ENCODE measurements around the gene MYO1G. TPM values are rescaled to one million over a fixed set of nuclear protein-coding genes. Genes with fewer than 3 reads are reported as not detected.

Gene MYO1G
- total RNA-seq, 2 experiments from 2014 or later = 572 to 576 TPM

DNA sequence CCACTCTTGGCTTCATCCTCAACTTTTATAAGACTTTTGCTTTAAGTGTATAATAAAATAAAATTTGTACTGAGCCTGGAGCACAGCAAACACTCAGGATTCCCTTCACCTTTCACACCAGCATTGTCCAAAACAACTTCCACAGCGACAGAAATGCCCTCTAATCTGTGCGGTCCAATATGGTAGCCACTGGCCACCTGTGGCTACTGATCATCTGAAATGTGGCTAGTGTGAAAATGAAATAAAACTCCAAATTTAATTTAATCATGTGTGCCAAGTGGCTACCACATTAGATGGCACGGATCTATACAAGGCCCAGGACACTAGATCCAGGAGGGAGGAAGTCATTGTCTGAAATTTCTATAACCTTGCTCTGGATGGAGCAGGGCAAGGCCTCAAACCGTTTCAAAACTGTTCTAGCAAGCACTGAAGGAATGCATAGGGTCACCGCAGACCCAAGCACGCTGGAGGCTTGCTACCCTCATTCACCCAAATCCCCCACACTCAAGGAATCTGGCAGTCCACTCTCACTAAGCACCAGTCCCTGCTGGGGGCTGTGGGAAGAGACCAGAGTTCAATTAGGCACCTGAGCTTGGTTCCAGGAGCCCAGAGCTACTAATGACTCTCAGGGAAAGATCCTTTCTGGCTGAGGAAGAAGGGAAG is 6.3 kb upstream of the MYO1G start:
- ChIA-PET POLR2A (interaction anchor here (0.6 to 26.2 kb wide), 14 partner anchors 9 to 495 kb away, joined by 3 to 517 read pairs (median 5); partner anchors contain the start of genes CCM2, MYO1G, OGDH and PURB), CTCF (interaction anchor here (0.7 to 1.7 kb wide), 8 partner anchors 7 to 151 kb away, joined by 3 to 6 read pairs (median 4); no protein-coding TSS in a partner anchor)
- H3K4me1 Mint-ChIP-seq = peaks cover 83% of the 10 kb centered on the region
- no peaks in the 10 kb centered on the region for H3K27me3 Mint-ChIP-seq
- peaks cover 54% of the 10 kb centered on the region for H3K36me3 Mint-ChIP-seq (ENCODE audit: low read depth)
- no peaks in the 10 kb centered on the region for H3K9me3 Mint-ChIP-seq
- H3K4me3 Mint-ChIP-seq = peak overlapping the region; percentile 99
- DNase-seq = no peak
- peak overlapping the region; percentile 96 for H3K27ac Mint-ChIP-seq

DNA sequence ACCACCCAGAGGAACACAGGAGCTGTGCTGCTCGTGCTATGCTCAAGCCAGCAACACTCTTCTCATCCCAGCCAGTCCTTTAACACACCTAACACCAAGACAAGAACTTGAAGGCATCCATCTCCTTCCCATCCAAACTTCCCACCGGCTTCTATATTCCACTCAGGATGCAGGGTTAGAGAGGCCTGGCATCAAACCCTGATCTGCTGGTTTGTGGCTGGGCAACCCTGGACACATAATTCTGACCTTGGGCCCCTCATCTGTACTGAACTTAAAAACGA is 5.6 kb upstream of the MYO1G start:
- Mint-ChIP-seq H3K4me3 (peak overlapping the region; percentile 99), H3K27ac (peak overlapping the region; percentile 96), H3K4me1 (peaks cover 90% of the 10 kb centered on the region), H3K36me3 (ENCODE audit: low read depth) (peaks cover 54% of the 10 kb centered on the region), H3K9me3 (no peaks in the 10 kb centered on the region), H3K27me3 (no peaks in the 10 kb centered on the region)
- CTCF ChIA-PET = interaction anchor here (2.8 kb wide), 1 partner anchor 150 kb away, joined by 15 read pairs; no protein-coding TSS in a partner anchor
- DNase-seq = no peak
- POLR2A ChIA-PET = interaction anchor here (17.8 to 26.2 kb wide), 3 partner anchors 14 to 40 kb away, joined by 412 to 517 read pairs (median 493); partner anchors contain the start of genes CCM2 and MYO1G

DNA sequence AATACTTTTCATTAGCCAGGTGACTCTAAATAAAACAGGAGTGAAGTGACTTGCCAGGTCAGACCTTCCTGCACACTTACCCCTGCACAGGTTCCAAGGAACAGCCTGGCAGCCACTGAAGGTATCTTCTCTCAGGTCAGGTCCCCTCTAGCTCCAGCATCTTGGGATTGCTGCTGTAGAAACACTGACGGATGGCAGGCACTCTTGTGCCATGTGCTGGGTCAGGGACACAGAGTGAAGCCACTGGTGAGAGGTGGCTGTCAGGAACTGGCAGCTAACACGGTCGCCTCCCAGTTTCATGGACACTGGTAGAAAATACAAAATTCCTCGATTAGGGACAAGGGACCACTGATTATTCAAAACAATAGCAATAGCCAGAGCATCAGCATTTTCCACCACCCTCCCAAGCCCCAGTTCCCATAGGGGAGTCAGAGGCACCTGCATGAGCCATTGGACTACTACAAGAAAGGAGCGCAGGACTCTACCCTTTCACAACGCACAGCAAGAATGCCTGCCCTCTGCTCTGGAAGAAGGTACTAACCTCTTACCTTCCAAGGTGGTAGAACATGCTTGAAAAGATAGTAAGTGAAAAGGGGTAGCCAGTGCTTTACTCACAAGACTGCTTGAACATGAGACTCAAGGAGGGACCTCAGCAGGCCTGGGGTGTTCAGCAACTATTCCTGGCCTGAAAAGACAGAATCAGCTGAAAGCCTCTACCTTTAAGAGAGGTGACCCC is 5.1 kb upstream of the MYO1G start:
- no peaks in the 10 kb centered on the region for H3K9me3 Mint-ChIP-seq
- ChIA-PET CTCF (interaction anchor here (2.1 to 3.0 kb wide), 3 partner anchors 12 to 151 kb away, joined by 7 to 15 read pairs (median 15); partner anchors contain the start of gene CCM2), POLR2A (interaction anchor here (1.5 to 26.2 kb wide), 5 partner anchors 10 to 127 kb away, joined by 5 to 517 read pairs (median 412); partner anchors contain the start of genes CCM2, MYO1G and TBRG4)
- peak overlapping the region; percentile 99 for H3K4me3 Mint-ChIP-seq
- peaks cover 91% of the 10 kb centered on the region for H3K4me1 Mint-ChIP-seq
- H3K27ac Mint-ChIP-seq = peak overlapping the region; percentile 96
- DNase-seq = no peak
- no peaks in the 10 kb centered on the region for H3K27me3 Mint-ChIP-seq
- peaks cover 59% of the 10 kb centered on the region for H3K36me3 Mint-ChIP-seq (ENCODE audit: low read depth)

DNA sequence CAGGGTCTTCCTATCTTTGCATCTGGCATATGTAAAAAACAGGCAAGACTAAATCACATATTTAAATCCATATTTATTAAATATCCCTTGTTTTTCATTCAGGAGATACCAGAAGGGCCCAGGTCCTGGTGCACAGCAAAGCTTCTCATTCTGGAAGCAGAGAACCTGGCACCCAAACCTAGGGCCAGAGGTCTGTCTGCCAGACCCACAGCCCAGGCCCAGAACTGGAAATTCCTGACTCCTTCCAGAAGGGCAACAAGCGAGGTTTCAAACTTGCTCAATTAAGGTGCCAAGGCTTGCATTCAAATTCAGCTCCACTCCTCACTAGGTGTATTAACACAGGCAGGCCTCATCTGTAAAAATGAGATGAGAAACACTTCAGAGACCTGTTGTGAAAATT is 4.2 kb upstream of the MYO1G start:
- no peak for DNase-seq
- POLR2A ChIA-PET = interaction anchor here (0.9 to 26.2 kb wide), 6 partner anchors 11 to 132 kb away, joined by 3 to 517 read pairs (median 240); partner anchors contain the start of genes CCM2, MYO1G and TBRG4
- no peaks in the 10 kb centered on the region for H3K27me3 Mint-ChIP-seq
- H3K36me3 Mint-ChIP-seq (ENCODE audit: low read depth) = peaks cover 69% of the 10 kb centered on the region
- no peaks in the 10 kb centered on the region for H3K9me3 Mint-ChIP-seq
- H3K27ac Mint-ChIP-seq = peak overlapping the region; percentile 96
- peaks cover 83% of the 10 kb centered on the region for H3K4me1 Mint-ChIP-seq
- H3K4me3 Mint-ChIP-seq = peak overlapping the region; percentile 99
- CTCF ChIA-PET = interaction anchor here (2.1 to 3.0 kb wide), 4 partner anchors 10 to 152 kb away, joined by 7 to 15 read pairs (median 13); partner anchors contain the start of gene CCM2

DNA sequence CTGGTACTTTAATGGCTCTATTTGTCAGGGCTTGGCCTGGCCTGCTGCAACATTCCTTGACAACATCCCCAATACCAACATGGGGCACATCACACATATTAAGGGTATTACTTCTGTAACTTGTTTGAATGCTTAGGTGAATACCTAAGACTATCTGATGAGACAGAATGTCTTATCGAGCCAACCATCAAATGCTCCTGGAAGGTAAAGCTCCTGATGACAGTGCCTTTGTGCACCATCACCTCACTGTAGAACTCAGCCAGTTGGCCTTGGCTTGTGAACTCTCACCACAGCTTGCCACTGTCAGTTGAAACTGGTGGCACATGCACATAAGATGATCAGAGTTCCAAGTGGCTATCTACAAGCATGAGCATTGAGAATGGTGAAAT is 3.7 kb upstream of the MYO1G start:
- Mint-ChIP-seq H3K9me3 (no peaks in the 10 kb centered on the region), H3K4me3 (no peak overlapping the region), H3K36me3 (ENCODE audit: low read depth) (peaks cover 73% of the 10 kb centered on the region), H3K27me3 (no peaks in the 10 kb centered on the region), H3K4me1 (peaks cover 79% of the 10 kb centered on the region), H3K27ac (peak overlapping the region; percentile 96)
- no peak for DNase-seq
- POLR2A ChIA-PET = interaction anchor here (0.9 to 26.2 kb wide), 7 partner anchors 12 to 132 kb away, joined by 3 to 517 read pairs (median 68); partner anchors contain the start of genes CCM2, MYO1G and TBRG4
- CTCF ChIA-PET = interaction anchor here (2.1 to 3.0 kb wide), 4 partner anchors 10 to 152 kb away, joined by 7 to 15 read pairs (median 13); partner anchors contain the start of gene CCM2

DNA sequence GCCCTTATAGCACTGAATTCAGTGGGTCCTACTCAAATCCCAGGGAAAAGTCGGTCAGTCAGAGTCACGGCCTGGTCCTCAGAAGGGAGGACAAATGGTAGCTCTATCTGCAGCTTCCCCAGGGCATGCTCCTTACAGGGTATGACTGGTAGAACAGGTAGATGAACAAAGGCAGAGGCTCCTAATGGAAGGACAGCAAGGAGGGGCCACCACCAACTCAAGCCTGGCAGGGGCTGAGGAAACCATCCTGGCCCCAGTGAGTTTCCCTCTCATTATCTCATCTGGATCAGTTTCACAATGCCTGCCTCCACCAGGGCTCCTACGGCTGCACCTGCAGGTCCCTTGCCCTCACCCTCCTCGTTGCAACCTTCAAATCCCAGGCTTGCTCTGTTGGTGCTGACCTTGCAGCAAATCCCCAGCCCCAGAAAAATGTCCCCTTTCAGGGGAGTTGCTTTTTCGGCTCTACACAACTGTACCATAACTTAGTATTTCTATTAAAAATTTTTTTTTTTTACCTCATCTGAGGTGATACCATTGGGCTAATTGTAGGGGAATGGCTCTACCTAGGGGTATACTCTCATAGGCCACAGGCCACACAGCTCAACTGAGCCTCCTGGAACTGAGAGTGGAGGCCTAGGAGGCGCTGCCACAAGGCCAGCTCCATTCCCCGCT is 2.4 kb upstream of the MYO1G start:
- H3K4me1 Mint-ChIP-seq = peaks cover 75% of the 10 kb centered on the region
- CTCF ChIA-PET = interaction anchor here (0.7 to 3.0 kb wide), 5 partner anchors 8 to 156 kb away, joined by 3 to 15 read pairs (median 3); partner anchors contain the start of gene CCM2
- H3K27me3 Mint-ChIP-seq = no peaks in the 10 kb centered on the region
- no peak for DNase-seq
- no peaks in the 10 kb centered on the region for H3K9me3 Mint-ChIP-seq
- peak overlapping the region; percentile 96 for H3K27ac Mint-ChIP-seq
- H3K36me3 Mint-ChIP-seq (ENCODE audit: low read depth) = peaks cover 79% of the 10 kb centered on the region
- POLR2A ChIA-PET = interaction anchor here (0.7 to 26.2 kb wide), 11 partner anchors 1 to 155 kb away, joined by 3 to 517 read pairs (median 68); partner anchors contain the start of genes CCM2, MYO1G, PURB and TBRG4
- H3K4me3 Mint-ChIP-seq = peak overlapping the region; percentile 99

DNA sequence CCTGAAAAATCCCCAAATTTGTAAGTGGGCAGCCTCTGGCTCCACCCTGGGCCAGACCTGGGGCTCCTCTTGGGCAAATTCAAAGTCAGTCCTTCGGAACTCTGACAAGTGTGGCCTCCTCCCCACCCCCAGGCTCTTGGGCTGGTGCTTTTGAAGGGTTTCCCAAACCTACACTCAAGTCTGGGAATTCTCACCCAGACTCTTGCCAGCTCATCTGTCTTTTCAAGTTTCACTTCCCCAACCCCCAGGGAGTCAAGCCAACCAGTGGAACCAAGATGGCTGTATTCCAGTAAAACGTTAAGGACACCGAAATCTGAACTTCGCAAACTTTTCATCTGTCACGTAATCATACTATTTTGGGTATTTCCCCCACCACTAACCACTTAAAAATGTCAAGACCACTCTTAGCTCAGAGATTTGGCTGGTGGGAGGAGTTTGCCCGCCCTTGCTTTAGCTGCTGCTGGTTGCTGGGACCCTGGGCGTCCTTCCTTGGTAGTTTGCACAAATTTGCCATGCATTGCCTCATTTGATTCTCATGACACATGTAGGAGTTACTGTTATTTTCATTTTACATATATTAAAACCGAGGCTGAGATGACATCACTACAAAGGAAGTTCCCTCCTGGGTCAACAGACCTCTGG is 1.7 kb upstream of the MYO1G start:
- peak overlapping the region; percentile 99 for H3K4me3 Mint-ChIP-seq
- H3K9me3 Mint-ChIP-seq = no peaks in the 10 kb centered on the region
- POLR2A ChIA-PET = interaction anchor here (0.7 to 26.2 kb wide), 10 partner anchors 1 to 155 kb away, joined by 3 to 517 read pairs (median 104); partner anchors contain the start of genes CCM2, MYO1G, PURB and TBRG4
- peak overlapping the region; percentile 96 for H3K27ac Mint-ChIP-seq
- CTCF ChIA-PET = interaction anchor here (0.7 to 3.0 kb wide), 5 partner anchors 19 to 157 kb away, joined by 3 to 15 read pairs (median 4); partner anchors contain the start of gene CCM2
- H3K4me1 Mint-ChIP-seq = peaks cover 76% of the 10 kb centered on the region
- peaks cover 79% of the 10 kb centered on the region for H3K36me3 Mint-ChIP-seq (ENCODE audit: low read depth)
- peak; percentile 75 for DNase-seq
- H3K27me3 Mint-ChIP-seq = no peaks in the 10 kb centered on the region

DNA sequence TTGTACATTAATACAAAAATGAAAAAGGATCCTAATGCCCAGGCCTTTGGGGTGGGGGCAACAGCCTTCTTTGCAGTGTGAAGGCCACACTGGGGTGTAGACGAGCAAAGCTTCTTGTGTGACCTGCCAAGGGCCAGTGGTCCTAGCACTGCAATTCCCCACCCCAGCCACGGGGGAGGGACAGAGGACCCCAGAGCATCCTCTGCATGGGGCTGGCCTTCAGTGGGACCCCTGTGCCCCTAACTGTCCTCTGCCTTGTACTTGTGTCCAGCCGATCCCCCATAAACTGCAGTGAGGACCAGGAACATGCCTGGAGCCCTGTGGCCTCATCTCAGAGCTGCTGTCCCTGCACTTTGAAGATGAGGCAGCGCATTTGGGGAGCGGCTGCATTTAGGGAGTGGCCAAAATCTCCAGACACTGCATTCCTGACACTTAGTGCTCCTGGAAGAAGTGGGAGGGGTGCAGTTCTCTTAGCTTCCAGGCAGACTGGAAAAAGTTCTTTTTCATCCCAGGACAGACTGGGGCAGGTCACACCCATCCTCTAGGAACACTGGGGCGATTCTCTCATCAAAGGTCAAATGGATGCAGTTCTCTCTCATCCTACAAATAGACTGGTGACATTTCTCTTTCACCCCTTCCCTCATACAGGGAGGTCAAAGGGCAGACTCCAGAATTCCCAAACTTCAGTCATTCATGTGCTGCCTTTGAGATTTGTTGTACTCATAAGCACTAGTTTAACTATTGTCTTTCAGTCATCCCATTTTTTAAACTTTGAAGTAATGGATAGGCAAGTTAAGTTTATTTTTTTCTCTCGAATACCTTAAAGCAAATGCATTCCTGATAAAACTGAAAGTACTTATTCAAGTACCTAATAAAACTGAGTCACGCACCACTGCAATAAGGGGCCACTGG is 922 bp upstream of the MYO1G start:
- H3K9me3 Mint-ChIP-seq = no peaks in the 10 kb centered on the region
- H3K27me3 Mint-ChIP-seq = no peaks in the 10 kb centered on the region
- peaks cover 76% of the 10 kb centered on the region for H3K4me1 Mint-ChIP-seq
- peak overlapping the region; percentile 99 for H3K4me3 Mint-ChIP-seq
- H3K36me3 Mint-ChIP-seq (ENCODE audit: low read depth) = peaks cover 77% of the 10 kb centered on the region
- ChIA-PET POLR2A (interaction anchor here (0.9 to 26.2 kb wide), 20 partner anchors 2 to 398 kb away, joined by 3 to 517 read pairs (median 15); partner anchors contain the start of genes CCM2, H2AZ2, MYO1G and PURB), CTCF (interaction anchor here (0.7 to 2.1 kb wide), 8 partner anchors 16 to 158 kb away, joined by 3 to 6 read pairs (median 4); partner anchors contain the start of gene CCM2)
- peak overlapping the region; percentile 96 for H3K27ac Mint-ChIP-seq
- no peak for DNase-seq

DNA sequence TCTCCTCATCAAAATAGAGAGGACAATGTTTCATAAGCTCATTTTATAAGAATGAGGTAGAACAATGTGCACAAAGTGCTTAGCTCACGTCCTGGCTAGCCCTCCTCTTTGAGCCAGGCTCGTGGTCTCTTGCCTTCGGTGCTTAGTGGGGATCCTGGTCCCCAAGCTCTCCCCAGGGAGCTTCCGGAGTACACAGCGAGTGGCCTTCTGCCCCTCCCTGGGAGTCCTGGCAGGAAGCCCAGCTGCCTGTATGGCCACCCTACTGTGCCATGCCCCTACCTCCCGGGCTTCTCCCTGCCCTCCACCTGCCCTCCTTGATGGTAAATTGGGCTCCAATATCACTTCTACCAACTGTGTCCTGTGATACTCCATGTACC is 868 bp downstream of the MYO1G start:
- POLR2A ChIA-PET = interaction anchor here (0.6 to 26.2 kb wide), 24 partner anchors 4 to 488 kb away, joined by 3 to 517 read pairs (median 6); partner anchors contain the start of genes CCM2, DDX56, H2AZ2 and MYO1G

DNA sequence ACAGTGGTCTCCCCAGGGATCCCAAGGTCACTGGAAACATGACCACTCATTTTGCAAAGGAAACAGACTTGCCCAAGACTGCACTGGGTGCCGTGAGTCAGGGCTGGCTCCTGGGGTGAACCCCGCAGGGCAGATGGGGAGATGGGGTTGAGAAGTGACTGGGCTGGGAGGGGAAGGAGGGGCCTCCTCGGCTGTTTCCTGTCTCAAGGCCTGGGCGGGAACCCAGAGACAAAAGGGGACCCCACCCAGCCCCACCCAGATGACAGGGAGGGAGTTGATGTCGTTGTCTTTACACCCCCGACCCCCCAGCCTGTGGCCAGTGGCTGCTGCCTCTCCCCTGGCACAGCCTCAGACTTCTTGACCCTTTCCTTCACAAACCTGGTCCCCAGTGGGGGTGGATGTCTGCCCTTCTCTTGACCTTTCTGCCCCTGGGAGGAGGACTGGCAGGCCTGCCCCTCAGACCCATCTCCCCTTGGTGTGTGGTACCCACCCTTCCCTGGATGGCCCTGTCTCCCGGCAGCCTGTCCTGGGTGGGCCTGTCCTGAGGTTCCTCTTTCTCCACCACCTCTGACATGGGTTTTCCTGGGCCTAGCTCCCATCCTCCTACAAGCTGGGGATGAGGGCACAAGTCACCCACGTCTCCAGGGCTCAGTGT is 1.4 kb downstream of the MYO1G start:
- ChIA-PET POLR2A (interaction anchor here (0.6 to 26.2 kb wide), 24 partner anchors 4 to 488 kb away, joined by 3 to 517 read pairs (median 7); partner anchors contain the start of genes CCM2, DDX56, H2AZ2 and MYO1G), CTCF (interaction anchor here (0.8 to 7.1 kb wide), 5 partner anchors 9 to 159 kb away, joined by 3 to 88 read pairs (median 5); partner anchors contain the start of gene CCM2)
- H3K4me3 Mint-ChIP-seq = peak overlapping the region; percentile 99
- peak; percentile 90 for DNase-seq
- H3K9me3 Mint-ChIP-seq = no peaks in the 10 kb centered on the region
- peaks cover 77% of the 10 kb centered on the region for H3K36me3 Mint-ChIP-seq (ENCODE audit: low read depth)
- no peaks in the 10 kb centered on the region for H3K27me3 Mint-ChIP-seq
- H3K27ac Mint-ChIP-seq = peak overlapping the region; percentile 96
- peaks cover 76% of the 10 kb centered on the region for H3K4me1 Mint-ChIP-seq

More for the DNA sequence above, 868 bp downstream of the MYO1G start:
- CTCF ChIA-PET = interaction anchor here (0.8 to 7.1 kb wide), 6 partner anchors 8 to 158 kb away, joined by 3 to 88 read pairs (median 4); partner anchors contain the start of gene CCM2
- Mint-ChIP-seq H3K9me3 (no peaks in the 10 kb centered on the region), H3K36me3 (ENCODE audit: low read depth) (peaks cover 77% of the 10 kb centered on the region), H3K4me1 (peaks cover 75% of the 10 kb centered on the region), H3K27ac (peak overlapping the region; percentile 96), H3K27me3 (no peaks in the 10 kb centered on the region), H3K4me3 (peak overlapping the region; percentile 99)
- no peak for DNase-seq

Data from activated CD4-positive, alpha-beta memory T cell treated with anti-CD3 and anti-CD28 coated beads, Interleukin-2, amount 10 ng/mL, durations not matched to agents 7 days and 5 days (primary cell).